Measurements from ENCODE around the gene RXFP2.

Gene RXFP2

DNA sequence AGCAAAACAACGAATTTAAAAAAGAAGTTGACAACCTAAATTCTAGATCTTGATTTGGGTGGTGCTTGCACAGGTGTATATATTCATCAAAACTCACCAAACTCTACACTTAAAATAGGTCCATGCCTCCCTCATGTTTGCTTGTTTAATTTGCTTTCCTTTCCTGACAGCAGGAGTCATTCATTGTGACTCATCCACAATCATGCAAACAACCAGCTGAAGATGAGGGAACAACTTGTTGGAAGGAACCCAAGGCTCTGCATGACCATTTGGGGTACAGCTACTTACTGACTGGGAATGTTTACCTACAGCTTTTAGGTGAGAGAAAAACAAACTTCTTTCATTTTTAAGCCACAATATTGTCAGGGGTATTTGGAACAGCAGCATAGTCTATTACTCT lies 96.6 kb downstream of the RXFP2 start:
- no peak for DNase-seq

DNA sequence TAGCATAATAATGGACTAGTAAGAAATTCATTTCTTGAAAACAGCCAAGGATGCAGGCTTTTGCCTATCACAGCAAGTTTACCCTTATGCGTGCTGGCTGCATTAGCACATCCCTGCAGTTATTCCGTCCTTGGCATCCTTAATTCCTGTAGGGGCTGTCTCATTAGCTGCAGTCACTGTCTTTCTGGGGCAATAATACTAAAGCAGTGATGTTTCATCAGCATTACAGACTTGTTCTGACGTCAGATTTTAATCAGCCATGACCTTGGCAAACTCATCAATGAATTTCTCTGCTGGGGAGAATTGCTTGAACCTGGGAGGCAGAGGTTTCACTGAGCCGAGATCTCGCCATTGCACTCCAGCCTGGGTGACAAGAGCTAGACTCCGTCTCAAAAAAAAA lies 103.7 kb downstream of the RXFP2 start:
- DNase-seq: no peak

DNA sequence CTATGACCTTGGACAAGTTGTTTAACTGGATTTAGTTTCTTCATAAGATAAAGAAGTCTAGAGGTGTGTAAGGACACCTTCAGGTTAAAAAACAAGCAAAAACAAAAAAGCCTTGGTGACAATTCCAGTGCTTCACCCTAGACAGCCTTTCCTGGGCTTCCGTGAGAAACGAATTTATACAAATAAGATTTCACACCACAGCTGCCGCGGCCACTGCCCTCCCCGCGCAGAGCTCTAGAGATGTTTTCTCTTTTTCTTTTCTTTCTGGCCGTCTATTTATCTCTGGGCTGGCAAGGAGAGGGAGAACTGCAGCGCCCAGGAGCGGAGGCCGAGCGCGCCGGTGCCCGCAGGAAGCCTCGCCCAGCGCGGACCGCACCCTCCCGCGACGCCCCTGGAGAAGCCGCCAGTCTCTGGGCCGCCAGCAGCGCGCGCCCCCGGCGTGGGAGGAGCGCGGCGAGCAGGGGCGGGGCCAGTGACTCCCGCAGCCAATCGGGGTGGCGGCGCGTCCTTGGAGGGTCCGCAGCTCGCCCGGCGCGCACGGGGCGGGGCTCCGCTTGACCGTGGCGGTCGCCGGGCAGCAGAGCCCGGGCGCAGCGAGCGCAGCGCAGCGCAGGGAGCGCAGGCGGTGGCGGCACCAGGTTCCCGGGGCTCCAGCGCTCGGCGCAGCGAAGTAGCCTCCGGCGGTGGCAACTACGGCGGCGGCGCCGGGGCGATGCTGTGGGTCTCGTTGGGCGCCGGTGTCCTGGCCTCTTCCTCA lies 107.0 kb downstream of the RXFP2 start:
- peak; percentile 67 for DNase-seq

DNA sequence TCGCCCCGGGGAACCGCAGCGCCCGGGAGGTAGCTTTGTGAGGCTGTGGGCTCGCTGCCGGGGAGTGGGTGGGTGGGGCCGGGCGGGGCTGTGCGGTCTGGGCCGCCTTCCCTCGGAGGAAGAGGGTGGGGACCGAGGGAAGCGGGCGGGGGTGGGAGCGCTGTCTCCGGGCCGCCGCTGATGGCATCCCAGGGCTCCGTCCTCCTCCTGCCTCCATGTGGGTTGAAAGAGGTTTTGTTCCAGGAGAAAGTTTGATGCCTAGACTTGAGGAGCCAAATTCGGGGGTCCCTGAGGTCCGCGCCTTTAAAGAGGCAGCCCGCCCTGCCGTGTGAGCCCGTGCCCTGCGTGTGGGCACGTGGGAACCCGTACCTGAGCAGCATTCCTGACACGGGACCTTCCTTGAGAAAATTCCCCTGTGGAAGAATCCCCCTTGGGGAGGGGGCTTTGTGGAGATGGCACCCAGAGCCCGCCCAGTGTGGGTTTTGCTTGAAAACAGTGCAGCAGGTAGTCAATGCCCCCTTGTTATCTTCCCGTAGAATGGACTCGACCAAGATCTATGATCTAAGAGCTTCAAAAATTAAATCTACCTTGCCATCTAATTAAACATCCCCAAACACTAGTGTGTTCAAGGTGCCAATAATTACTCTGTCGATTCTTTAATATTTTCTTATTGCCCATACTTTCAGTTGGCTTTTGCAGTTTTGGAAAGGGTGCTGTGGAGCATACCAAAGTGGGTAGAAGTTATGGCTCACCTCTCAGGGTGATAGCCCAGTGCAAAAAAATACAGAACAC lies 107.8 kb downstream of the RXFP2 start:
- DNase-seq: no peak

DNA sequence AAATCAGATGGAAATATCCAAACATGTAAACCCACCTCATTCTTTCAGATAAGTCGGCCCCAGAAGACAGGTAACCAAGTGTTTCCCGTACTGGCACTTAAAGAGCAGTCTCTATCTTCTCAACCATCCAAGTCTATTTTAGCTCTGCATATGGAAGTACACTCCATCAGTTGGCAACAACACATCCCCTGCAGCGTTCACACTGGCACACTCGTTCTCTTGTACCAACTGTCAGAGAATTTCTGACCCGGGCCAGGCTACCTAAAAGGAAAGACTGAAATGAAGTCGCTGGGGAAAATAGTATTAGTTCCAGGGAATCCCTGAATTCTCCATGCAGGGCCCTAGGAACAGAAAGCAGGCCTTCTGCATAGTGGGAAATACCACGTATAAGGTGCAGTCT lies 109.3 kb downstream of the RXFP2 start:
- DNase-seq: no peak

DNA sequence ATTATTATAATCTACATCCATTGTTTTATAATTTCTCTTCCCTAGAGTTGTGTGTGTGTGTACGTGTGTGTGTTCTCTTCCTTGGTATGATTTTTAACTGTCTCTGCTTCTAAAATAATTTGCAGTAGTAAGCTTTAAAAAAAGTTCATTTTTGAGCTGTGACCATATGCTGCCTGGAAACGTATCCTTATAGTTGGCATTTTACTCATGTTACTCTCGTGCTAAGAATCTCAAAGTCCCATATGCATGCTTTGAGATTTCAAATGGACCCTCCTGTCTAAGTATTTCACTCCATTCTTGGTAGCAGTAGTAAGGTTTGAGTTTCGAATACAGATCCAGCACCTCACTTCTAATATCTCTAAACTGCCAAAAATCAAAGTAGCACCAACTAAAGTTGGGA lies 109.9 kb downstream of the RXFP2 start:
- no peak for DNase-seq

DNA sequence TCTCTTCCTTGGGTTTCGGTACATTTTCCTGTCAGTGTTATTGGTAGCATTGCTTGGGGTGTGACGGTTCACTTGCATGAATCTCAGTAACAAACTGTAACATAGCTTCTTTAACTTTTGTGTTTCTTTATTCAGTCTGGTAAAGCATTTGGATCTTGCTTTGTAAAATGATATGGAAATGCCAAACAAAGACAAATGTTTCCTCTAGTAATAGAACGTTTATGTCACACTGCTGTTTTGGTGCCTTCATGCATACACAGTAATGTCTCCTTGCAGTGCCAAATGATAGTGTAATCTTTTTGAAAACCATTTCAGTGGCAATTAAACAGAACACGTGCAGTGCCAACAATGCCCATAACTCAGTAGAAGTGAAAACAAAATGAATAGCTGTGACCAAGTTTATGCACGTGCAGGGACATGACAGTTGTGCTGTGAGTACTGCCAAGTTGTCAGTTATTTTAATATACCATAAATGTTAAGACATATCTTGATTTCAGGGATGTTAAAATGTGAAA lies 110.8 kb downstream of the RXFP2 start:
- DNase-seq: no peak

DNA sequence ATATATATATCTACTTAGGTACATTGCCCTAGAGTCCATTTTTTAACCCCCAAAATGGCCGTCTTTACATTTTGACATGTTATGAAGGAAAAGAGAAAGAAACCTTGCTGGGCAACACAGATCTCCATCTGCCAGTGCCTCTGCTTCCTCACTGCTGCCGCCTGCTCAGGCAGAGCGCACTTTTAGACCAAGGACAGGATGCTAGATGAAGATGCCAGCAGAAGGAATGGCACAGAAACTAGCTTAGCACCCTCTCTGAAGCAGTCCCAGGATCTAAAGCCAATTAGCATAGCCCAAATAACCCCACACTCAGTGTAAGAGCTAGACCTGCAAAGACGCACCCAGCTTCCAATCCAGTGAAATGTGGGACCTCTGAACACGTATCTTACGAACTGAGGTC lies 111.9 kb downstream of the RXFP2 start:
- DNase-seq: no peak

Measured in NCI-H446 treated with DMSO at 0.1 percent for 48 hours (cell line).